ENCODE results near the gene ARIH1.

GRCh38 chr15:72456684-72457083 is 17.4 kb upstream of the ARIH1 start:
- no peak for TF ChIP-seq POLR2AphosphoS5 (IDR thresholded peaks at IDR 0.05; ENCODE audit: low read depth, low read length)
- TF ChIP-seq, protein P1, sequence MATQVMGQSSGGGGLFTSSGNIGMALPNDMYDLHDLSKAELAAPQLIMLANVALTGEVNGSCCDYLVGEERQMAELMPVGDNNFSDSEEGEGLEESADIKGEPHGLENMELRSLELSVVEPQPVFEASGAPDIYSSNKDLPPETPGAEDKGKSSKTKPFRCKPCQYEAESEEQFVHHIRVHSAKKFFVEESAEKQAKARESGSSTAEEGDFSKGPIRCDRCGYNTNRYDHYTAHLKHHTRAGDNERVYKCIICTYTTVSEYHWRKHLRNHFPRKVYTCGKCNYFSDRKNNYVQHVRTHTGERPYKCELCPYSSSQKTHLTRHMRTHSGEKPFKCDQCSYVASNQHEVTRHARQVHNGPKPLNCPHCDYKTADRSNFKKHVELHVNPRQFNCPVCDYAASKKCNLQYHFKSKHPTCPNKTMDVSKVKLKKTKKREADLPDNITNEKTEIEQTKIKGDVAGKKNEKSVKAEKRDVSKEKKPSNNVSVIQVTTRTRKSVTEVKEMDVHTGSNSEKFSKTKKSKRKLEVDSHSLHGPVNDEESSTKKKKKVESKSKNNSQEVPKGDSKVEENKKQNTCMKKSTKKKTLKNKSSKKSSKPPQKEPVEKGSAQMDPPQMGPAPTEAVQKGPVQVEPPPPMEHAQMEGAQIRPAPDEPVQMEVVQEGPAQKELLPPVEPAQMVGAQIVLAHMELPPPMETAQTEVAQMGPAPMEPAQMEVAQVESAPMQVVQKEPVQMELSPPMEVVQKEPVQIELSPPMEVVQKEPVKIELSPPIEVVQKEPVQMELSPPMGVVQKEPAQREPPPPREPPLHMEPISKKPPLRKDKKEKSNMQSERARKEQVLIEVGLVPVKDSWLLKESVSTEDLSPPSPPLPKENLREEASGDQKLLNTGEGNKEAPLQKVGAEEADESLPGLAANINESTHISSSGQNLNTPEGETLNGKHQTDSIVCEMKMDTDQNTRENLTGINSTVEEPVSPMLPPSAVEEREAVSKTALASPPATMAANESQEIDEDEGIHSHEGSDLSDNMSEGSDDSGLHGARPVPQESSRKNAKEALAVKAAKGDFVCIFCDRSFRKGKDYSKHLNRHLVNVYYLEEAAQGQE (IDR thresholded peaks at IDR 0.05; ENCODE audit: insufficient read depth in 1 of 2, low read depth in 2 of 2, low read length in 2 of 2): no peak
- TF ChIP-seq SIN3A (IDR thresholded peaks at IDR 0.05; ENCODE audit: borderline replicate concordance, insufficient read depth, low read length): no peak
- no peak for TF ChIP-seq FOXP2 (optimal IDR thresholded peaks at IDR 0.05; ENCODE audit: borderline replicate concordance, extremely low read depth, extremely low read length, insufficient read depth)
